H1 (cell line): ENCODE data around the gene RFC3. TPM values are rescaled to one million over a fixed set of nuclear protein-coding genes. Genes with fewer than 3 reads are reported as not detected.

Experiments
- CTCF ChIA-PET: fragments of 300-600 bp; sonication (Branson Sonifier 250); formaldehyde crosslinking; loops from one replicate; lab custom pipeline; 2021; ENCODE audit not compliant: partially characterized antibody; lab: Charles Lee
- POLR2A ChIA-PET: fragments of 300-600 bp; sonication (Branson Sonifier 250); formaldehyde crosslinking; loops from one replicate; lab custom pipeline; 2021; ENCODE audit warnings: inconsistent platforms; ENCODE audit not compliant: partially characterized antibody; lab: Charles Lee
- DNase-seq, 2 experiments: peaks; one replicate each; pipeline versions ENCODE4 v3.0.0 to v3.0.0-alpha.2; 2010 to 2022; ENCODE audit warnings: low spot score in 2 of 2, low read depth in 1 of 2, mixed read lengths in 1 of 2
- FAIRE-seq: peaks from 2 replicates; lab custom pipeline; 2011; peaks lifted over from hg19 to GRCh38; lab: Jason Lieb, UNC
- H2AFZ ChIP-seq: 2 replicates; pipeline ENCODE4 v1.8.1; 2012; ENCODE audit warnings: low read length, inconsistent platforms
- H2AK5ac ChIP-seq: 2 replicates; pipeline ENCODE4 v1.6.1; 2013; ENCODE audit warnings: low read depth, low read length
- H2BK120ac ChIP-seq: replicated peaks from 2 replicates; pipeline ENCODE3; 2013; ENCODE audit warnings: low read depth, low read length, inconsistent platforms
- H2BK12ac ChIP-seq: 2 replicates; pipeline ENCODE4 v1.6.1; 2013; ENCODE audit warnings: low read depth, low read length
- H2BK15ac ChIP-seq: 2 replicates; pipeline ENCODE4 v1.6.1; 2013; ENCODE audit warnings: low read length
- H2BK20ac ChIP-seq: 2 replicates; pipeline ENCODE4 v1.6.1; 2013; ENCODE audit warnings: low read length
- H2BK5ac ChIP-seq: 2 replicates; pipeline ENCODE4 v1.6.1; 2013; ENCODE audit warnings: low read depth, low read length
- H3K14ac ChIP-seq: 2 replicates; pipeline ENCODE4 v1.6.1; 2013; ENCODE audit warnings: inconsistent platforms; ENCODE audit not compliant: insufficient read length
- H3K18ac ChIP-seq: 2 replicates; pipeline ENCODE4 v1.6.1; 2013; ENCODE audit warnings: low read length; ENCODE audit errors: extremely low read depth
- H3K23ac ChIP-seq: 2 replicates; pipeline ENCODE4 v1.6.1; 2013; ENCODE audit warnings: inconsistent platforms; ENCODE audit not compliant: insufficient read length
- H3K23me2 ChIP-seq: 2 replicates; pipeline ENCODE4 v1.6.1; 2013; ENCODE audit warnings: low read depth, low read length
- H3K27ac ChIP-seq: 2 replicates; pipeline ENCODE4 v1.6.1; 2011; ENCODE audit warnings: low read depth, low read length, inconsistent platforms
- H3K27me3 ChIP-seq, 4 experiments: replicated peaks in 1 of 4; 1 replicate in 1 of 4; 2 replicates in 3 of 4; pipeline versions ENCODE4 v1.6.1 to v1.8.1; 2011 to 2013; ENCODE audit warnings: low read length in 3 of 4, mild to moderate bottlenecking in 3 of 4, inconsistent platforms in 2 of 4, mixed read lengths in 2 of 4, moderate library complexity in 1 of 4; ENCODE audit not compliant: control insufficient read depth in 3 of 4, insufficient read depth in 3 of 4; ENCODE audit errors: extremely low read depth in 1 of 4
- H3K36me3 ChIP-seq, 4 experiments: 2 replicates each; pipeline versions ENCODE4 v1.6.1 to v1.8.1; 2011 to 2013; ENCODE audit warnings: mild to moderate bottlenecking in 4 of 4, low read length in 3 of 4, moderate library complexity in 2 of 4, control low read depth in 1 of 4, inconsistent platforms in 1 of 4; ENCODE audit not compliant: insufficient read depth in 4 of 4, control insufficient read depth in 2 of 4
- H3K4ac ChIP-seq: replicated peaks from 2 replicates; pipeline ENCODE3; 2013; ENCODE audit warnings: low read length, low read depth, mixed read lengths, inconsistent platforms; ENCODE audit not compliant: insufficient read length
- H3K4me1 ChIP-seq, 4 experiments: replicated peaks in 1 of 4; 1 replicate in 1 of 4; 2 replicates in 3 of 4; pipeline versions ENCODE4 v1.6.1 to v1.8.1; 2011 to 2013; ENCODE audit warnings: low read length in 3 of 4, inconsistent platforms in 2 of 4, mixed read lengths in 1 of 4; ENCODE audit not compliant: insufficient read depth in 4 of 4, control insufficient read depth in 3 of 4
- H3K4me2 ChIP-seq, 2 experiments: 2 replicates each; pipeline versions ENCODE4 v1.6.1 to v1.8.1; 2011 to 2013; ENCODE audit warnings: low read depth in 2 of 2, low read length in 2 of 2, control low read depth in 1 of 2, inconsistent platforms in 1 of 2, mild to moderate bottlenecking in 1 of 2; ENCODE audit not compliant: insufficient read depth in 1 of 2
- H3K4me3 ChIP-seq, 4 experiments: fragments of 200-600, 300-600 bp in 1 of 4; sonication (generic), shearing (Covaris generic), sonication (Bioruptor Twin) in 1 of 4; 2 replicates each; pipeline versions ENCODE4 v1.5.1 to v1.8.1; 2011 to 2016; ENCODE audit warnings: low read length in 4 of 4, low read depth in 3 of 4, control low read depth in 2 of 4, inconsistent platforms in 2 of 4, mild to moderate bottlenecking in 2 of 4, mixed read lengths in 1 of 4, moderate library complexity in 1 of 4; ENCODE audit not compliant: insufficient read depth in 2 of 4; ENCODE audit errors: extremely low read depth in 1 of 4
- H3K56ac ChIP-seq: replicated peaks from 2 replicates; pipeline ENCODE3; 2013; ENCODE audit warnings: low read depth, mild to moderate bottlenecking, mixed read lengths, low read length, inconsistent platforms; ENCODE audit not compliant: insufficient read length
- H3K79me1 ChIP-seq: 2 replicates; pipeline ENCODE4 v1.6.1; 2013; ENCODE audit warnings: low read depth, low read length, control low read depth
- H3K79me2 ChIP-seq, 2 experiments: 2 replicates each; pipeline versions ENCODE4 v1.6.1 to v1.8.1; 2012 to 2013; ENCODE audit warnings: low read length in 2 of 2, mild to moderate bottlenecking in 2 of 2, inconsistent platforms in 1 of 2; ENCODE audit not compliant: insufficient read depth in 2 of 2, control insufficient read depth in 1 of 2
- H3K9ac ChIP-seq, 4 experiments: replicated peaks in 1 of 4; 1 replicate in 1 of 4; 2 replicates in 3 of 4; pipeline versions ENCODE4 v1.6.1 to v1.8.1; 2011 to 2013; ENCODE audit warnings: low read depth in 3 of 4, low read length in 3 of 4, control low read depth in 2 of 4, mild to moderate bottlenecking in 2 of 4, moderate library complexity in 2 of 4, inconsistent platforms in 1 of 4; ENCODE audit errors: extremely low read depth in 1 of 4
- H3K9me3 ChIP-seq, 2 experiments: 2 replicates each; pipeline versions ENCODE4 v1.6.1 to v1.8.1; 2012 to 2013; ENCODE audit warnings: mild to moderate bottlenecking in 2 of 2, moderate library complexity in 2 of 2, control low read depth in 1 of 2, inconsistent platforms in 1 of 2, low read depth in 1 of 2, low read length in 1 of 2, mixed read lengths in 1 of 2; ENCODE audit not compliant: insufficient read depth in 2 of 2
- H4K20me1 ChIP-seq, 2 experiments: replicated peaks in 1 of 2; 2 replicates each; pipeline versions ENCODE3 to v1.8.1; 2011 to 2013; ENCODE audit warnings: inconsistent platforms in 2 of 2, low read length in 2 of 2, mild to moderate bottlenecking in 1 of 2; ENCODE audit not compliant: insufficient read depth in 2 of 2, control insufficient read depth in 1 of 2
- H4K5ac ChIP-seq: 2 replicates; pipeline ENCODE4 v1.6.1; 2013; ENCODE audit warnings: low read length, low read depth, mixed read lengths, inconsistent platforms; ENCODE audit not compliant: insufficient read length
- H4K8ac ChIP-seq: 2 replicates; pipeline ENCODE4 v1.8.0; 2013; ENCODE audit warnings: mild to moderate bottlenecking, moderate library complexity, low read length, inconsistent platforms; ENCODE audit not compliant: insufficient read depth; ENCODE audit errors: extremely low read depth
- H4K91ac ChIP-seq: replicated peaks from 2 replicates; pipeline ENCODE3; 2013; ENCODE audit warnings: low read length, mixed read lengths, inconsistent platforms; ENCODE audit not compliant: insufficient read length
- BACH1 ChIP-seq: IDR thresholded peaks from 2 replicates; pipeline ENCODE4 v1.6.1; 2012; ENCODE audit warnings: low read length, improper control_type of control experiment
- EP300 ChIP-seq, 2 experiments: IDR thresholded peaks; 1 replicate in 1 of 2; 2 replicates in 1 of 2; pipeline ENCODE4 v1.6.1; 2011 to 2012; ENCODE audit warnings: low read depth in 2 of 2, low read length in 2 of 2, mild to moderate bottlenecking in 2 of 2, borderline replicate concordance in 1 of 2, inconsistent platforms in 1 of 2, moderate library complexity in 1 of 2
- FOSL1 ChIP-seq: IDR thresholded peaks from 2 replicates; pipeline ENCODE4 v1.6.1; 2011; ENCODE audit warnings: mild to moderate bottlenecking, low read depth, low read length, moderate library complexity; ENCODE audit not compliant: insufficient read depth
- POU5F1 ChIP-seq: IDR thresholded peaks from 2 replicates; pipeline ENCODE4 v1.6.1; 2011; ENCODE audit warnings: low read depth, mild to moderate bottlenecking, low read length, moderate library complexity
- SAP30 ChIP-seq: fragments of 300-600 bp; sonication (generic); IDR thresholded peaks from 2 replicates; pipeline ENCODE4 v1.7.1; 2012; ENCODE audit warnings: low read length, moderate library complexity, mild to moderate bottlenecking, inconsistent platforms; ENCODE audit not compliant: insufficient read depth, insufficient replicate concordance
- SIRT6 ChIP-seq: IDR thresholded peaks from one replicate; pipeline ENCODE4 v1.7.1; 2012; ENCODE audit warnings: low read length, inconsistent platforms
- ZNF274 ChIP-seq: IDR thresholded peaks from 2 replicates; pipeline ENCODE4 v1.7.0; 2012; ENCODE audit warnings: low read length, borderline replicate concordance; ENCODE audit errors: extremely low read depth
- WGBS, 2 experiments: shearing (Covaris generic) in 1 of 2; methylation state at CpG; one replicate each; pipeline versions ENCODE4 v1.1.6 to v1.1.7; 2013 to 2015; ENCODE audit warnings: low lambda C conversion rate in 2 of 2, mixed read lengths in 2 of 2, inconsistent platforms in 1 of 2, low coverage in 1 of 2, missing lambda C conversion rate in 1 of 2; ENCODE audit not compliant: insufficient replicate concordance in 2 of 2, insufficient coverage in 1 of 2, insufficient read length in 1 of 2; ENCODE audit errors: extremely low coverage in 1 of 2, missing lambda C conversion rate in 1 of 2; 5-methylcytosine and 5-hydroxymethylcytosine counted together
- long read RNA-seq, 2 experiments: library from RNA in 1 of 2; library from capped mRNA in 1 of 2; stranded (forward); transcript quantifications; one replicate each; pipeline ENCODE4 v2.0.0, GENCODE V29; 2021; ENCODE audit warnings: inconsistent platforms in 1 of 2
- polyA minus RNA-seq, 3 experiments: library from RNA; depleted of rRNA, polyadenylated mRNA; stranded (reverse); fragments of >200 nt; gene quantifications; 1 replicate in 2 of 3; 2 replicates in 1 of 3; pipeline ENCODE4 v1.2.3, GENCODE V29; 2011
- polyA plus RNA-seq, 7 experiments: library from polyadenylated mRNA; depleted of rRNA in 3 of 7; stranded (reverse) in 5 of 7; unstranded in 2 of 7; fragments of >200 nt in 5 of 7; fragments of 200-250 nt in 2 of 7; gene quantifications; 1 replicate in 5 of 7; 2 replicates in 1 of 7; 4 replicates in 1 of 7; pipeline versions ENCODE4 v1.2.1 to v1.2.3, GENCODE V29; 2011 to 2013; ENCODE audit warnings: missing spikeins in 2 of 7, mixed read lengths in 2 of 7
- total RNA-seq: library from RNA; stranded (reverse); fragmentation: NEBNext Ultra II Directional; extraction: Animal tissue kit (Norgen Biotek cat#: 25700); gene quantifications from 2 replicates; pipeline ENCODE4 v1.2.1, GENCODE V29; 2021

Gene RFC3
- total RNA-seq, result 42.7 and 45.6 TPM in 2 replicates
- 17.0 and 26.4 TPM in 2 replicates for polyA plus RNA-seq (2011; rRNA removed)
- 34.6 TPM for polyA plus RNA-seq (2011; cell fraction: cytosol; rRNA removed)
- polyA plus RNA-seq (2011; cell fraction: nucleus; rRNA removed), result 17.1 TPM
- 25.0 to 35.8 TPM (median 30.2 TPM) in 4 replicates for polyA plus RNA-seq (2012, experiment 1 of 2)
- 5.5 TPM for polyA plus RNA-seq (2012, experiment 2 of 2)
- polyA plus RNA-seq (2013, experiment 1 of 2), result 43.2 TPM
- polyA plus RNA-seq (2013, experiment 2 of 2), result 41.3 TPM
- 36.3 and 46.9 TPM in 2 replicates for polyA minus RNA-seq (2011; rRNA and poly(A)+ RNA removed)
- polyA minus RNA-seq (2011; cell fraction: cytosol; rRNA and poly(A)+ RNA removed), result 19.9 TPM
- 112 TPM for polyA minus RNA-seq (2011; cell fraction: nucleus; rRNA and poly(A)+ RNA removed)
- long read RNA-seq, experiment 1, transcript RFC3-201 (9 exons, 2,402 nt), result major isoform, 29 of 57 reads
- long read RNA-seq, experiment 1, partial matches to known transcripts, result 19 of 57 reads
- long read RNA-seq, experiment 1, other reads (novel, unspliced or antisense), result 8 of 57 reads
- long read RNA-seq, experiment 2, transcript RFC3-201 (9 exons, 2,402 nt), result major isoform, 51 of 92 reads
- long read RNA-seq, experiment 2, partial matches to known transcripts, result 32 of 92 reads
- long read RNA-seq, experiment 2, other reads (novel, unspliced or antisense), result 5 of 92 reads

GRCh38 chr13:33817901-33818706 lies at the start of gene RFC3:
RFC3 (plus strand) TSS chr13:33818149; CDS start chr13:33818179, 30 bp downstream.
- Histone ChIP-seq H2BK120ac (peak within 1 kb of the TSS; percentile 78), H2BK20ac (no peak within 1 kb of the TSS), H3K4me1 (no peaks in the 10 kb centered on the region; a peak in 1 of 7 replicates), H2BK15ac (no peak within 1 kb of the TSS), H2AK5ac (no peak within 1 kb of the TSS), H2BK12ac (no peak within 1 kb of the TSS), H3K27ac (peak within 1 kb of the TSS; percentile 53; the same call in 1 of the 2 replicates), H3K36me3 (peaks cover 0 to 19% (median 10%) of the 10 kb centered on the region in 4 experiments; a peak in 6 of 8 replicates), H3K4ac (no peak within 1 kb of the TSS), H4K91ac (peak within 1 kb of the TSS; percentile 10), H3K14ac (no peak within 1 kb of the TSS), H3K9me3 (no peaks in the 10 kb centered on the region), H3K79me2 (peaks cover 0 to 46% of the 10 kb centered on the region in 2 experiments; a peak in 2 of 4 replicates), H2AFZ (peak within 1 kb of the TSS; percentile 78), H3K4me2 (peak within 1 kb of the TSS; percentile 43 to 79), H3K18ac (peak within 1 kb of the TSS; percentile 43; the same call in 1 of the 2 replicates), H4K20me1 (peaks cover 0 to 3% of the 10 kb centered on the region in 2 experiments), H4K8ac (peak within 1 kb of the TSS; percentile 93; the same call in 1 of the 2 replicates), H3K27me3 (peaks cover 0 to 1% (median 0%) of the 10 kb centered on the region in 4 experiments; a peak in 2 of 7 replicates), H2BK5ac (0 out of 2 replicates have a peak within 1 kb of the TSS, but pooled peaks have one; percentile 17), H3K23me2 (peaks cover 4% of the 10 kb centered on the region; the same call in 1 of the 2 replicates), H3K23ac (no peak within 1 kb of the TSS), H4K5ac (peak within 1 kb of the TSS; percentile 54), H3K4me3 (peak within 1 kb of the TSS; percentile 91 to 100 (median 98)), H3K9ac (peak within 1 kb of the TSS; percentile 84 to 96 (median 86)), H3K79me1 (no peaks in the 10 kb centered on the region; the same call in 1 of the 2 replicates), H3K56ac (peak within 1 kb of the TSS; percentile 73)
- FAIRE-seq, result peak; percentile 24
- DNase-seq, result peak; percentile 69 to 89
- ChIA-PET POLR2A (interaction anchor here (0.6 to 3.4 kb wide), 11 partner anchors 9 to 188 kb away, joined by 3 to 19 read pairs (median 3); no protein-coding TSS in a partner anchor), CTCF (interaction anchor here (0.8 to 1.7 kb wide), 2 partner anchors 10 to 19 kb away, joined by 3 to 4 read pairs; no protein-coding TSS in a partner anchor)
- 2% methylated on average over 40 of the region's 50 CpGs; no CpG with 5 or more reads in 1 of the 2 experiments for WGBS, 2 experiments
- no peak for TF ChIP-seq ZNF274
- TF ChIP-seq FOSL1, result no peak
- TF ChIP-seq POU5F1, result no peak
- TF ChIP-seq SIRT6, result no peak
- TF ChIP-seq EP300 (IDR thresholded peaks at IDR 0.05; ENCODE audit: borderline replicate concordance in 1 of 2, low read depth in 2 of 2, low read length in 2 of 2), result 0 out of 3 replicates have a peak, but pooled peaks of 1 of the 2 experiments have one; percentile 12
- no peak for TF ChIP-seq SAP30
- peak; percentile 67 for TF ChIP-seq BACH1
